GM12878 (cell line): Measurements from ENCODE around the gene SEMA4D. TPM values are rescaled to one million over a fixed set of nuclear protein-coding genes. Genes with fewer than 3 reads are reported as not detected.
A peak's percentile ranks its signal among the peaks of the same experiment; 100 is the strongest.

Experiments
- ATAC-seq: fragments of 200-7000 bp; cut with Tn5 transposase; 3 replicates; pipeline ENCODE4 v1.9.1; 2020; ENCODE audit warnings: mild to moderate bottlenecking, moderate library complexity
- BruUV-seq: library from RNA; stranded (reverse); fragments of 400-500 nt; replicated peaks from 2 replicates; lab custom pipeline; 2021; lab: Mats Ljungman, UMichigan
- CTCF ChIA-PET: fragments of 300-600 bp; sonication (Branson Sonifier 250); formaldehyde crosslinking; extraction: SDS; loops from one replicate; lab custom pipeline; 2021; ENCODE audit warnings: inconsistent platforms; lab: Yijun Ruan, JAX
- POLR2A ChIA-PET: fragments of 350-600 bp; formaldehyde crosslinking; extraction: SDS; loops from one replicate; lab custom pipeline; 2021; ENCODE audit warnings: inconsistent platforms; lab: Charles Lee
- RAD21 ChIA-PET: fragments of 300-600 bp; sonication (Branson Sonifier 250); formaldehyde crosslinking; loops from one replicate; lab custom pipeline; 2023; ENCODE audit warnings: antibody characterized with exemption; ENCODE audit not compliant: unreplicated experiment; lab: Charles Lee
- SMC1A ChIA-PET: fragments of 300-600 bp; sonication (Branson Sonifier 250); formaldehyde crosslinking; loops from one replicate; lab custom pipeline; 2023; ENCODE audit not compliant: unreplicated experiment, uncharacterized antibody; lab: Charles Lee
- DNase-seq: peaks from one replicate; pipeline ENCODE4 v3.0.0-alpha.2; 2011; ENCODE audit warnings: low read depth, low spot score
- FAIRE-seq: peaks from 3 replicates; lab custom pipeline; 2011; peaks lifted over from hg19 to GRCh38; lab: Jason Lieb, UNC
- H2AFZ ChIP-seq: 2 replicates; pipeline ENCODE4 v1.6.0; 2011; ENCODE audit warnings: low read depth, low read length, control low read depth; ENCODE audit not compliant: control insufficient read depth
- H3K27ac ChIP-seq: 2 replicates; pipeline ENCODE4 v1.5.1; 2011; ENCODE audit warnings: control low read depth; ENCODE audit not compliant: control insufficient read depth, insufficient read depth
- H3K27me3 ChIP-seq, 2 experiments: replicated peaks in 1 of 2; 2 replicates each; pipeline versions ENCODE4 v1.6.0 to v1.6.1; 2011; ENCODE audit warnings: low read length in 1 of 2; ENCODE audit not compliant: control insufficient read depth in 2 of 2, insufficient read depth in 2 of 2
- H3K36me3 ChIP-seq, 2 experiments: 2 replicates each; pipeline ENCODE4 v1.5.1; 2011; ENCODE audit warnings: low read length in 1 of 2; ENCODE audit not compliant: control insufficient read depth in 2 of 2, insufficient read depth in 2 of 2
- H3K4me1 ChIP-seq: 2 replicates; pipeline ENCODE4 v1.6.1; 2011; ENCODE audit warnings: mild to moderate bottlenecking, low read length, moderate library complexity, mixed read lengths; ENCODE audit not compliant: control insufficient read depth, insufficient read depth
- H3K4me2 ChIP-seq: 2 replicates; pipeline ENCODE4 v1.6.0; 2011; ENCODE audit warnings: control low read depth; ENCODE audit not compliant: control insufficient read depth, insufficient read depth
- H3K4me3 ChIP-seq: fragments of 200-600 bp; sonication (generic); 2 replicates; pipeline ENCODE4 v1.5.1; 2016
- H3K79me2 ChIP-seq: 2 replicates; pipeline ENCODE4 v1.6.0; 2011; ENCODE audit warnings: low read length; ENCODE audit not compliant: control insufficient read depth, insufficient read depth
- H3K9ac ChIP-seq: 2 replicates; pipeline ENCODE4 v1.8.0; 2011; ENCODE audit warnings: low read length, control low read depth, mixed read lengths; ENCODE audit not compliant: control insufficient read depth, insufficient read depth
- H3K9me3 ChIP-seq: replicated peaks from 3 replicates; pipeline ENCODE4 v1.5.1; 2011; ENCODE audit warnings: mild to moderate bottlenecking, low read length; ENCODE audit not compliant: control insufficient read depth, insufficient read depth
- H4K20me1 ChIP-seq: 2 replicates; pipeline ENCODE4 v1.6.0; 2011; ENCODE audit not compliant: control insufficient read depth, insufficient read depth
- CBX3 ChIP-seq: fragments of 200-600 bp; sonication (generic); IDR thresholded peaks from 2 replicates; pipeline ENCODE4 v1.6.1; 2016; ENCODE audit warnings: low read depth, borderline replicate concordance
- MEF2B ChIP-seq: fragments of 450-650 bp; IDR thresholded peaks from 2 replicates; pipeline ENCODE4 v1.6.1; 2018; ENCODE audit warnings: mild to moderate bottlenecking, moderate library complexity; ENCODE audit not compliant: partially characterized antibody, poor library complexity, severe bottlenecking
- PAX8 ChIP-seq: fragments of 450-650 bp; IDR thresholded peaks from 2 replicates; pipeline ENCODE4 v1.6.1; 2017; ENCODE audit warnings: mild to moderate bottlenecking, moderate library complexity
- WGBS: methylation state at CpG from one replicate; pipeline ENCODE4 v1.1.6; 2016; ENCODE audit warnings: low lambda C conversion rate; ENCODE audit not compliant: insufficient replicate concordance, insufficient coverage; ENCODE audit errors: missing lambda C conversion rate; 5-methylcytosine and 5-hydroxymethylcytosine counted together
- in situ Hi-C: fragments of 300-500 bp; cut with MboI; formaldehyde crosslinking; loops from 9 replicates; pipeline ENCODE4 v1.14.3; 2018; ENCODE audit warnings: mixed read lengths
- intact Hi-C: fragments of 100-400 bp; cut with micrococcal nuclease; formaldehyde crosslinking; loops from one replicate; pipeline ENCODE4 v1.14.2; 2022; ENCODE audit not compliant: unreplicated experiment
- polyA plus RNA-seq, 11 experiments: library from polyadenylated mRNA; depleted of rRNA in 4 of 11; unstranded in 6 of 11; stranded (reverse) in 5 of 11; fragments of >200 nt; fragmentation: Nextera tagmentation in 4 of 11; fragmentation: Illumina TruSeq in 1 of 11; extraction: Ambion mirVana in 4 of 11; extraction: Trizol in 1 of 11; gene quantifications; 1 replicate in 1 of 11; 2 replicates in 10 of 11; pipeline versions ENCODE4 v1.2.1 to v1.2.3, GENCODE V29; 2011 to 2016; ENCODE audit warnings: inconsistent platforms in 2 of 11, missing spikeins in 2 of 11, low read depth in 1 of 11
- total RNA-seq, 4 experiments: library from RNA; depleted of rRNA in 3 of 4; stranded (reverse); fragments of >200 nt in 3 of 4; fragmentation: Illumina TruSeq in 1 of 4; extraction: Trizol in 1 of 4; gene quantifications; 2 replicates each; pipeline versions ENCODE4 v1.2.1 to v1.2.3, GENCODE V29; 2013 to 2021
- TF ChIP-seq, protein P1 (sequence below): IDR thresholded peaks from 2 replicates; pipeline ENCODE4 v1.6.1; 2012; ENCODE audit warnings: low read depth, low read length, improper control_type of control experiment
- TF ChIP-seq, protein P2 (sequence below): fragments of 450-650 bp; formaldehyde crosslinking; IDR thresholded peaks from 2 replicates; pipeline ENCODE4 v1.4.0; 2020; ENCODE audit warnings: mild to moderate bottlenecking, moderate library complexity

Gene SEMA4D
- total and polyA plus RNA-seq, 10 of the 15 experiments (the other 5 are each of a cell fraction or from before 2014, with no cell fraction given), result 15.1 to 136 (median 39.6) TPM

DNA sequence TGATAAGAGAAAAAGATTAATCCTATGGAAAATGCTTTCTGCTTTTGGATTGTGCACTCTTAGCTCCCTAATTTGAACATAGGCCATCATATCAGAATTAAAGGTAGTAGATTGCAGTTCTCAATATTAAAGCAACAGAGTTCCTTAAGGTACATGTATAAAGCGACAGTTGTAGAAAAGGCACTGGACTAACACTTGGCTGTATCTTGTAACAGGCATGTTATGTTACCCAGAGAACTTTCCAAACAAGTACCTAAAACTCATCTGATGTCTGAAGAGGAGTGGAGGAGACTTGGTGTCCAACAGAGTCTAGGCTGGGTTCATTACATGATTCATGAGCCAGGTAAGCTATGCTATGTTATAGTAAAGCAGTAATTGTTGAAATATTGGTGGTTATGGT lies 183.0 kb downstream of the SEMA4D start (continued):
- TF ChIP-seq, protein P1, sequence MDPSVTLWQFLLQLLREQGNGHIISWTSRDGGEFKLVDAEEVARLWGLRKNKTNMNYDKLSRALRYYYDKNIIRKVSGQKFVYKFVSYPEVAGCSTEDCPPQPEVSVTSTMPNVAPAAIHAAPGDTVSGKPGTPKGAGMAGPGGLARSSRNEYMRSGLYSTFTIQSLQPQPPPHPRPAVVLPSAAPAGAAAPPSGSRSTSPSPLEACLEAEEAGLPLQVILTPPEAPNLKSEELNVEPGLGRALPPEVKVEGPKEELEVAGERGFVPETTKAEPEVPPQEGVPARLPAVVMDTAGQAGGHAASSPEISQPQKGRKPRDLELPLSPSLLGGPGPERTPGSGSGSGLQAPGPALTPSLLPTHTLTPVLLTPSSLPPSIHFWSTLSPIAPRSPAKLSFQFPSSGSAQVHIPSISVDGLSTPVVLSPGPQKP, result no peak
- TF ChIP-seq MEF2B, result no peak
- TF ChIP-seq, protein P2, sequence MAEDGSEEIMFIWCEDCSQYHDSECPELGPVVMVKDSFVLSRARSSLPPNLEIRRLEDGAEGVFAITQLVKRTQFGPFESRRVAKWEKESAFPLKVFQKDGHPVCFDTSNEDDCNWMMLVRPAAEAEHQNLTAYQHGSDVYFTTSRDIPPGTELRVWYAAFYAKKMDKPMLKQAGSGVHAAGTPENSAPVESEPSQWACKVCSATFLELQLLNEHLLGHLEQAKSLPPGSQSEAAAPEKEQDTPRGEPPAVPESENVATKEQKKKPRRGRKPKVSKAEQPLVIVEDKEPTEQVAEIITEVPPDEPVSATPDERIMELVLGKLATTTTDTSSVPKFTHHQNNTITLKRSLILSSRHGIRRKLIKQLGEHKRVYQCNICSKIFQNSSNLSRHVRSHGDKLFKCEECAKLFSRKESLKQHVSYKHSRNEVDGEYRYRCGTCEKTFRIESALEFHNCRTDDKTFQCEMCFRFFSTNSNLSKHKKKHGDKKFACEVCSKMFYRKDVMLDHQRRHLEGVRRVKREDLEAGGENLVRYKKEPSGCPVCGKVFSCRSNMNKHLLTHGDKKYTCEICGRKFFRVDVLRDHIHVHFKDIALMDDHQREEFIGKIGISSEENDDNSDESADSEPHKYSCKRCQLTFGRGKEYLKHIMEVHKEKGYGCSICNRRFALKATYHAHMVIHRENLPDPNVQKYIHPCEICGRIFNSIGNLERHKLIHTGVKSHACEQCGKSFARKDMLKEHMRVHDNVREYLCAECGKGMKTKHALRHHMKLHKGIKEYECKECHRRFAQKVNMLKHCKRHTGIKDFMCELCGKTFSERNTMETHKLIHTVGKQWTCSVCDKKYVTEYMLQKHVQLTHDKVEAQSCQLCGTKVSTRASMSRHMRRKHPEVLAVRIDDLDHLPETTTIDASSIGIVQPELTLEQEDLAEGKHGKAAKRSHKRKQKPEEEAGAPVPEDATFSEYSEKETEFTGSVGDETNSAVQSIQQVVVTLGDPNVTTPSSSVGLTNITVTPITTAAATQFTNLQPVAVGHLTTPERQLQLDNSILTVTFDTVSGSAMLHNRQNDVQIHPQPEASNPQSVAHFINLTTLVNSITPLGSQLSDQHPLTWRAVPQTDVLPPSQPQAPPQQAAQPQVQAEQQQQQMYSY, result no peak
- no peak for TF ChIP-seq PAX8

DNA sequence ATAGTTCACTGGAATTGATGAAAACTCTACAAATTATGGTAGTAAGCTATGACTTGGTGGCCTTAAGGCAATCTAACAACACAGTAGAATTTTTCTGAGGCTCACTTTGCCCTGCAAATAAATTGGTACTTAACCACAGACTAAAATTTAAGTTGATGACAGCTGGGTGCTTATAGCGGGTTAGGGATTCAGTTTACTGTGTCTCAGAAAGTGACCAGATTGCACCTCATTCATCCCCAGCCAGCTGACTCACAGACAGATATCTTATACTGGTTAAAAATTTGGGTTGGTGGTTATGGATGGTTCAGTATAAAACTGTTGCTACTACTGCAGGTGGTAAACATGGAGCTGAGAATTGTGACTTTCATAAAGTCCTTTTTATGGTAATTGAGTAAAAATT lies 184.1 kb downstream of the SEMA4D start:
- peaks cover 8% of the 10 kb centered on the region for H3K4me1 ChIP-seq
- no peak for FAIRE-seq
- intact Hi-C loops, result loop anchor here (10.0 kb wide), 1 partner anchor 181 kb away; the partner anchor contains the start of gene SEMA4D

More for the DNA sequence above, 184.1 kb downstream of the SEMA4D start:
- peak overlapping the region; percentile 89 for H3K4me2 ChIP-seq
- ATAC-seq, result no peak
- H3K9me3 ChIP-seq, result no peaks in the 10 kb centered on the region
- 4% methylated on average over 1 of the region's 1 CpG for WGBS
- H3K79me2 ChIP-seq, result peaks cover 86% of the 10 kb centered on the region
- TF ChIP-seq CBX3, result no peak
- no peak overlapping the region for H2AFZ ChIP-seq
- H3K9ac ChIP-seq, result peak overlapping the region; percentile 98
- ChIA-PET RAD21 (interaction anchor here (0.8 to 1.6 kb wide), 3 partner anchors 47 to 236 kb away, joined by 3 read pairs; no protein-coding TSS in a partner anchor), SMC1A (interaction anchor here (0.9 to 1.8 kb wide), 3 partner anchors 9 to 34 kb away, joined by 3 to 8 read pairs (median 4); no protein-coding TSS in a partner anchor), CTCF (interaction anchor here (1.9 kb wide), 2 partner anchors 26 to 235 kb away, joined by 6 to 7 read pairs; no protein-coding TSS in a partner anchor), POLR2A (interaction anchor here (1.6 to 1.9 kb wide), 2 partner anchors 11 to 111 kb away, joined by 3 to 6 read pairs; no protein-coding TSS in a partner anchor)
- in situ Hi-C loops, result loop anchor here (25.0 kb wide), 1 partner anchor 1752 kb away; no protein-coding TSS in a partner anchor
- no TSS peak for BruUV-seq
- H4K20me1 ChIP-seq, result peaks cover 4% of the 10 kb centered on the region; the same call in 1 of the 2 replicates
- peak overlapping the region; percentile 75 for H3K4me3 ChIP-seq
- DNase-seq, result no peak
- H3K27me3 ChIP-seq, result no peaks in the 10 kb centered on the region
- peak overlapping the region; percentile 91; the same call in 1 of the 2 replicates for H3K27ac ChIP-seq
- peaks cover 2 to 9% of the 10 kb centered on the region in 2 experiments; a peak in 3 of 4 replicates for H3K36me3 ChIP-seq
